ENCODE measurements around the gene AKAP13.
"Not testable (repeated sequence)": the region's sequence is repeated elsewhere in the genome, so short reads cannot be mapped to it uniquely, and the experiment has no call there.

AKAP13 gene

DNA sequence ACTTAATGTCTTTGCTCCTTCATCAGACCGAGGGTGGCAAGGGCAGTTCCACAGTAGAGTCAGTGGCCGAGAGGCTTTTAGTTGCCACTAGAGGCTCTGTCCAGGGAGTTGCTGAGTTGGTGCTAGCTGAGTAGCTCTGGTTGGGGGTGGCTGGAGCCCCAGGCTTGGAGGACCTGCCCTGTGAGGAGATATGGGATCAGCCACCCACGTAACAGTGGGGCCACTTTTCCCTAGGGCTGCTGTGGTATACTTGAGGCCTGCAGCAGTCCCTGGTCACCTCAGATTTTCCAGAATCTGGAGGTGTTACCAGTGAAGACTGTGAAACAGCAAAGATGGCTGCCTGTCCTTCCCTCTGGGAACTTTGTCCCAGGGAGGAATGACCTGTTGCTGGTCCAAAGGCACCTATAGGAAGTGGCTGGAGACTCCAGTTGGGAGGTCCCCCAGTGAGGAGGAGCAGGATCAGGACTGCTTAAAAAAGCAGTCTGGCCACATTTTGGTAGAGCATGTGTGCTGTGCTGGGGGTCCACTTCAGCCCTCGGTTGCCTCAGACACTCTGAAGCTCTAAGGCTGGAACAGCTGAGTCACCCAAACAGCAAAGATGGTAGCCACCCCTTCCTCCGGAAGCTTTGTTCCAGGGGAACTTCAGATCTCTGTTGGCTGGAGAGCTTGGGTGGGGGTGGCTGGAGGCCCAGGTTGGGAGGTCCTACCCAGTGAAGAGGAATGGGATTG is 72.9 kb downstream of the AKAP13 start:
- no peak for DNase-seq

DNA sequence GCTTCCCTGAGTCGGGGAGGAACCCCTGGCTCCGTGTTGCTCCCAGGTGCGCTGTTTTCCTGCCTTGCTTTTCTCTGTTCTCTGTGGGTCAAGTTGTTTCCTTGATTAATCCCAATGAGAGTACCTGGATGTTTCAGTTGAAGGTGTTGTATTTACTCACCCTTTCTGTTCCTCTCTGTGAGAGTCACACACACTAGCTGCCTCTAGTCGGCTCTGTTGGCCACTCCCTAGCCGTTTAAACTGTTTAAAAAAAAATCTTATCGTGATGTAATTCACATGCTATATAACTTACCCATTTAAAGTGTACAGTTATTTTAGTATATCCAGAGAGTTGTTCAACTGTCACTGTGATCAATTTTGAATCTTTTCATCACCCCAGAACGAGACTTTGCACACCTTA is 74.0 kb downstream of the AKAP13 start:
- DNase-seq: no peak

DNA sequence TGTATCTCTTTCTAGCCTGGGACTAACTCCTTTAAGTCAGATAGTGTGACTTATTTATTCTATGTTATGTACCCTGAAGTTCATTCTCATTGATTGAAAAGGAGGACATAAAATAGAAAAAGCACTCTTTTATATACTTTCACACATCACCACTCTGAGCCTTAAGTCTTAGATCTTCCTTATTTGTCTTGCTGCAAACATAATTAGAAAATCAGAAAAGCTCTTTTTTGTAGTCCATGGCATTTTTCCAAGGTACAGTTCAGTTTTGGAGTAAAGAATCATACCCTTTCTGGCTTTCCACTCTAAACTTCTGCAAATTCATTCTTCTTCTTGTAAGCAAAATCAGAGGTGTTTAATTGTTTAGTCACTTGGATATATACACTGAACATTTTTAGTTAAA is 75.5 kb downstream of the AKAP13 start:
- DNase-seq: no peak

DNA sequence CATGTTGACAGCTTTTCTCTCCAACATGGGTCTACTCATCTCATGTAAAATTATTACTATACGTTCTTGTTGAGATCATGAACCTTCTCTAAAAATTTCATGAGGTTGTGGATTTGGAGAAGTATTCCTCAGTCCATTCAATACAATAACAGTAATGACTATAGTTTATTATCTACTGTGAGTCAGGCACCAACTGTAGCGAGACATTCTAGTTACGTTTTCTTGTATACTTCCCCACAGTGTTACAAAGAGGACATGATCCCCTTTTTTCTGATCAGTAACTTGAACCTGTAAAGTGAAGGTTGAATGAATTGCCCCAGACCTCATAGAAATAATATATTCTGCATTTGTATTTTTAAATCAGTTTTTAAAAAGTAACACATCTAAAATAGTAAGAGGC is 76.4 kb downstream of the AKAP13 start:
- no peak for DNase-seq

DNA sequence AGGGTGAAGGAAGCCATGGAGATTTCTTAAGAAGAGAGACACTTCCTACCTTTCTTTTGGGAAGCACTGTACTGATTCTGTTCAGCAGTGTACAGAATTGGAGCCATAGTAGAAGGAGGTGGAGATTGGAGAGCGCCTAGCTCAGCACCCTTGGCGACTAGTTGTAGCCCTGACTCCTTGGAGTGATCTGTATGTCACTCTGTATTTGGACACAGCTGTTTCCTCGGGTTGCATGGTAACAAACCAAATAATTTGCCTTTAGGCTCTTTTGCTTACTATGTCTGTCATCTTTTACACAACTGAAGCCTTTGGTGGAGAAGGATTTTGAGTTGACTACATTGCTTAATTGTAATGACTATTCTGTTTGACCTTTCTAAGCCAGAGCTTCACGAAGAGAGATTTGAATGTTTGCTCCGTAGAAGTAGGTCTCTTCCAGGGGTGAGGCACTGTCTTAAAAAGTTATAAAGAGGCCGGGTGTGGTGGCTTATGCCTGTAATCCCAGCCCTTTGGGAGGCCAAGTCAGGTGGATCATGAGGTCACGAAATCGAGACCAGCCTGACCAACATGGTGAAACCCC is 77.1 kb downstream of the AKAP13 start:
- no peak for DNase-seq

DNA sequence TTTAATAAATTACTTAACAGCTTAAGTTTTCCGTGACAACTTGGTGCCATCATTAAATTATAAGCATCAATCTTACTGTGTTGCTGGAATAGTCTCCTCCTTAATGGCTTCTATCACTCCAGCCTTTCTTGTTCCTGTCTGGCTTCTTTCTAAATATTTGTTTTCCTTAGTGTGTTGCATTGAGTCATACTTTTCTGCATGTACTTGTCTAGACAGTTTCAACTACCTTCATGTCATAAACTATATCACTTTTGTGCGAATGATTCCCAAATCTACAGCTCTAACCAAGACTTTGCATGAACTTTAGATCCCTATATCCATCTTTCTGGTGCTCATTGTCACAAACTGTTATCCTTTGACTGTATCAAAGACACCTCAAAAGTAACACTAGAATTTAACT is 78.4 kb downstream of the AKAP13 start:
- DNase-seq: no peak

DNA sequence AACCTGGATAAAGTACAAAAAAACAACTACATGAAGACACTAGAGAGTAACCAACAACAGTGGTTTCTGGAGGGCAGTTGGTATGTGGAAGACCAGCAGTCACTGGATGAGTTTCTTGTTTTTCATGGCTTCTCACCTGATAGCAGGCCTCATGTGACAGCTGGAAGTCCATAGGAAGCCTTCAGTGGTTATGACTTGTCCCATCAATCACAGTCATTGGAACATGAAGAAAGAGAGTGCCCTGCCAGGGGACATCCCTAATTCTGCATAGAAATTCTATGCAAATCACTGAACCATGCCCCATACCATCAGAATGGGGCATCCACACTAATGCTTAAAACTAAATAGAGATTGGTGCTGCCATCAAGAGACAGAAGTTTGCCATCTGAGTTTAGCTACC is 81.6 kb downstream of the AKAP13 start:
- no peak for DNase-seq

DNA sequence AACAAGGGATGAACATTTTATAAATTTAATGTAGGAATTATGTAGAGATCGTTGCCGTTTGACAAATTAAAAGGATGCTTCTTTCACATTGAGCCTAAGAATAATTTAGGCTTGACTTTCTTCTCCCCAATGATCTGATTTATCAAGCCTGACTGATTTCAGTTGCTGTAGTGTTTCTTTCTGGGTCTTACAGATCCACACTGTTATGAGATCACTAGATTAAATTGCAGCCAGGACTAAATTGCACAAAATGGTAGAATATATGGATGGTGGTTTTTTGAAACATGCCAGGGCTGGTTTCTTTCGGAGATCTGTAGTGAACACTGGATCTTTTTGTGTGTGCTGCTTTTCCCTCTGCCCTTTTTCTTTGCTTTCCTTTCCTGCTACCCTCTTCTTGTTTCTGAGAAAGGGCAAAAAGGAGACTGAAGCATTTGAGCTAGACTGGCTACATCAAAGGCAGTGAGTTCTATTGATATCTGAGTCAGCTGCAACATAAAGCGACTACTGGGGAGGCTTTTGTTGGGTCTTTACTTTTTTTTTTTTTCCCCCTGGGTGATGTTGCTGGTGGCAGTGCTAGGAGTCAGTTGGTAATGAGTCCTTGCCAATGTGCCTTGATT is 83.0 kb downstream of the AKAP13 start:
- no peak for DNase-seq

DNA sequence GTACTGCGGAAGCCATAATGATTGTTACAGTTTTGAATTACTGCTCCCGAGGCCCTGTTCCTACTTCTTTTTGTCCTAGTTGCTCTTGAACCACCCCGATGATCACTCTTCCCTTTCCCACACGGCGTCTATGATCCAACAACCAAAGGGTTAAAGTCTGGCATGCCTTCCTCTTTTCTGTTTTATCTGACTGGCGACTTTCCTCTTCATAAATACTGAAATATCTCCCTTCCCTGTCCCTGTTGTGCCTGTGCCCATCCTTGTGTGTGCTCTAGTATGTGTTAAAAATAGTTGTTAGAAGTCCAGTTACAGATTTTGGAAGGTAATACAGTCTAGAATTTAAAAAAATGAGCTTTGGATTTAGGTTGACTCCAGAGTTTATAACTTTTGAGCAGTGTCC is 83.6 kb downstream of the AKAP13 start:
- no peak for DNase-seq

DNA sequence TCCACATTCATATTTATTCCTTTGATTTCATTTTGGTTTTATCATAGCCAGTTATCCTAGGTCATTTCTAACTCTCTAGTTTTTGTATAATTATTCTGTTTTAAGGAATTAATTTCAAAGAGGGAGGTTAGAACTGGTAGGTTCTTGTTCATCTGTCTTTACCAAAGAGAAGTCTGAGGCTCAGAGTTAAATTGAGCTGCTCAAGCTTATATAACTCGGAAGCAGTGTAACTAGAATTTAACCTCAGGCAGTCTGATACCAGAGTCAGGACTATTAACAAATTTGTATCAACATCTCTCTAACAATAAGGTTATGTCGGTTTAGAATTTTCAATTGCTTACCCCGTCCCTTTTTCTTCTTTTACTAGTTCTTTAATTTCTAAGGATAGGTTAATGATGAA is 84.1 kb downstream of the AKAP13 start:
- no peak for DNase-seq

DNA sequence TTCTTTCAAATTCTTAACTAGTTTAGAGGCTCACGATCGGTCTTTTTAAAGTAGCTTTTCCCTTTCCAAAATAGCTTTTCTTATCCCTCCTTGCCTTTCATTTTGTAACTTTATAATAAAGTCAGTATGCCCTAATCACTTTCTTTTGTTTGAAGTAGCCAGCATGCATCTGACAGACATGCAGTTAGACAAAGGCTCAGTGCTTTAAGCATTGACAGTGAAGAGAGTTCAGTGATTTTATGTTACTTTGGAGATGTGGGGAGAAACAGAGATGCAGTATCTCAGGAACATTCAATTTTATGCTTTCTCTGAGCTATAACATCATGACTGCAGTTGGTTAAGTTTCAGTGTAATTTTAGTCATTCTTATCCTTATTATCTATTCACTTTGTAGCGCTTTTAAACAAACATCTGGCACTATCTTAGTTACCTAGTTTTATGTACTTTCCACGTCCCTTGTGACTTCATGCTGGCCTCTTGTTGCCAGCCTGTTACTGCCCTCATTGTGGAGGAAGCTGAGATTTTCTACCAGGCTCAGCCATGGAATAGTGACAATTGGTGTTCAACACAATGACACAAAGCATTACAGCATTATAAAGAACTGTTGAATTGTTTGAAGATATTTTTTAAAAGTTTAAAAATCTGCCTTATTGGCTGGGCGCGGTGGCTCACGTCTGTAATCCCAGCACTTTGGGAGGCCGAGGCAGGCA is 90.3 kb downstream of the AKAP13 start:
- no peak for DNase-seq

DNA sequence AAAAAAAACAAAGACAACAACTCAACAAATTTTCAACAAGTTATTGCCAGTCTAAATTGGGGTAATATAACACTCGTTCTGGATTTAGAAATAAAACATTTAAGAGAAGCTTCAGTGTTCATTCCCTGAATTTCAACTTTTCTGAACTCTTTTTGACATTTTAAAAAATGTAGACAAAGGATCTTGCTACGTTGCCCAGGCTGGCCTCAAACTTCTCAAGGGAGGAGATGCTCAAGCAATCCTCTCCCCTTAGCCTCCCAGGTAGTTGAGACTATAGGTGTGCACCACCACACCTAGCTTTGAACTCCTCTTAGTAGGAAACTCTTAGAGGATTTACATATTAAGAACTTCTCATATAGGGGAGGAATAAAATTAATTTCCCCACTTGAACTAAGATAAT is 91.9 kb downstream of the AKAP13 start:
- no peak for DNase-seq

DNA sequence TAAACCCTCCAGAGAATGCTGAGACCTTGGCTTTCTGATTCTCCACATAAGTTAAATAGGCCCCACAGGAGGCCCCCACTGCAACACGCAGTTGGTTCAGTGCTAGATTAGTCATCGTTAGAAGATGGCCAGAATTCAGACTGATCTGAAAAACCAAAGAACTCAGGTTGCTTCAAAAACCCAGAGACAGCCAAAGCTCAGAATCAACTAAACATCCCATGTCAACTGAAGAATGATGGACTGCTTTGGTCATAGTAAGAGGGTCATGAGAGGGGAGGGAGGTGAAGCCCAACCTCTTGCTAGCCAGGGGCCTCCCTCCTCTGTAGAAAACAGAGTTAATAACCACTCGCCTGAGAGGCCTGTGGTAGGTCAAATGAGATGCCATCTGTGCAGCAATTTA is 93.1 kb downstream of the AKAP13 start:
- no peak for DNase-seq

DNA sequence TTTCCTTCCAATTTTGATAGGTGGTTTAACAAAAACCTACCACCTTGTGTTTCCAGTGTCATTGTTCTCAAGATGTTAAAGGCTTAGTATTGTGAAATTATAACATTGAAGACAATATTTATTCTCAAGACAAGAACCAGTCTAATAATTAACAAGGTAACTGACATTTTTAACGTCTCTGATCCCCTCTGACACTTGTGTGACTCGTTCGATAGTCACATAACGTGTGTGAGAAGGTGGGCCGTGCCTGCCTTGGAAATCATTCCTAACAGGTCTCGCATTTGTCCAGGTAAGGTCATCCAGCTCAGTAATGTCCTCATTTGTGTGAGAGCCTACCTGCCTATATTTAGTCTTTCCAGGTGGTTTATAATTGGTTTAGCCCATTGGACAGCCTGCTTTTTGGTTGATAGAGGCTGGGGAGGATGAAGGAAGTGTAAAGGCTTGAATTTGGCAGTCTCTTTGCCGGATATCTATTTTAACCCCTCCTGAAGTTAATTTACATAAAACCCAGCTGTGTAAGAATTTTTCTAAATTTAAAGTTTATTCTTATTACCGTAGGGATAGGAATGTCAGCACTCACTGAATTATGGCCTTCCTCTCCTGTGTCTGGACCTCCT is 94.4 kb downstream of the AKAP13 start:
- DNase-seq: no peak

DNA sequence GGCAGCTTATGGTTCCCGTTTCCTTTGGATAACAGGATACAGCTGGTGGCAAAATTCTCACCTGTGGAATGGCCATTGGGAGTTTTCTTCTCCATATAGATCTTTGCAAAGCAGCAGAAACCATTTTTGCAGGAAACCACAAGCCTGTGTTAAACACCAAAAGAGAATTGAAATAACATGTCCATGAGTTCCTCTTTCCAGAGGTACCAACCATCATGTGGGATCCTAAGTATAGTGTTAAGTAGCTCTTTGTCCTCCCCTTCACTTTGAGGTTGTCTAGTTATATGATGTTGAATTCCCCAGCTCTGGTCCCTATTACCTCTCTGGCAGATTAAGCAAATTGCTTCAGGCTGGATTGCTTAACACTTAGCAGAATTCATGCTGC is 94.9 kb downstream of the AKAP13 start:
- no peak for DNase-seq

DNA sequence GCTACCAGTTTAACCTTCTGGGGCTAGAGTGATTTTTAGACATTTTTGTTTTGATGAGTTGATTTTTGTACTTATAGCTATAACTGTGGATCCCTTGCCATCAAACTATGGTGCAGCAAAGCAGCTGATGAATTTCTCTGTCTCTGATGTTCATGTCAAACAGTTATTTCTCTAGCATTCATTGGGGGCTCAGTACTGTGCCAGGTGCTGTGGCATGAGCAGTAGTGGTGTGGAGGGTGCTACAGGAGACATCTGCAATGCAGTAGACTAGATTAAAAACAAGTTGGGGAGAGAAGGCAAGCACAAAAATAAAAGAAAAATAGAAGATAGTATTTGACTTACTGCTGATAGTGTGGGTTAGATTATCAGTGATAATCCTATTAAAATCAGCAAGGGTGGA is 95.3 kb downstream of the AKAP13 start:
- DNase-seq: no peak

DNA sequence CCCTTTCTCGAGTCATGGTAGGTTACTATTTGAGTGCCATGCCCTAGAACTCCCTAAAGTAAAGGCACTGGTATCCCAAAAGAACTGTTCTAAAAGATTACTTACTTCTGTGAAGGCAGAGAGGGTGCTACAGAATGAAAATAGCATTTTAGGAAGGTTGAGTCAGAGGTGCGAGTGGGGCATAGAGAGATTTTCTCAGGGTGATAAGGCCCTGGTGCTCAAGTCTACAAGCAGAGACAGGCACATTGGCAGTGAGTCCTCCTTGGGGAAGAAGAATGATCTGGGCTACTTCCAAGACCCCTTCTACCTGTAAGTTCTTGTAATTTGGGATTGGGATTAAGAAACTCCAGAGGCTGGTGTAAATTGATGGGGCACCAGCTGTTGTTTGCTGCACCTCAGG is 96.7 kb downstream of the AKAP13 start:
- DNase-seq: no peak

DNA sequence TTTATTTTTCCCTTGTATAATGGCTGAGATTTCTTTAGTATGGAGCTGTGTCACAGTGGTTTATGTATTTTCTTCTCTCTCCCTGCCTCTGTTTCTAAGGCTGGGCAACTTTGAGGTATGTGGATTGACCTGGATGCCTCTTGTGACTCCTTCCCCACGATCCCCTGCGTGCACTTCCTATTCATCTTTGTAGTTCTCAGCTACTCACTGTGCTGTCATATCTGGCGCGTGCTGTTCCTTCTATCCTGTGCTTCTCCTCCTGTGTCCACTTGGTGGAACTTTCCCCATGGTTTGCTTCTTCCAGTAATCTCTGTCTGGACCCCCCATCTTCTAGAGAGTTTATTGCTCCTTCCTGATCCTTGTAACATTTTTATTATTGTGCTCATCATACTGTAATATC is 97.3 kb downstream of the AKAP13 start:
- no peak for DNase-seq

DNA sequence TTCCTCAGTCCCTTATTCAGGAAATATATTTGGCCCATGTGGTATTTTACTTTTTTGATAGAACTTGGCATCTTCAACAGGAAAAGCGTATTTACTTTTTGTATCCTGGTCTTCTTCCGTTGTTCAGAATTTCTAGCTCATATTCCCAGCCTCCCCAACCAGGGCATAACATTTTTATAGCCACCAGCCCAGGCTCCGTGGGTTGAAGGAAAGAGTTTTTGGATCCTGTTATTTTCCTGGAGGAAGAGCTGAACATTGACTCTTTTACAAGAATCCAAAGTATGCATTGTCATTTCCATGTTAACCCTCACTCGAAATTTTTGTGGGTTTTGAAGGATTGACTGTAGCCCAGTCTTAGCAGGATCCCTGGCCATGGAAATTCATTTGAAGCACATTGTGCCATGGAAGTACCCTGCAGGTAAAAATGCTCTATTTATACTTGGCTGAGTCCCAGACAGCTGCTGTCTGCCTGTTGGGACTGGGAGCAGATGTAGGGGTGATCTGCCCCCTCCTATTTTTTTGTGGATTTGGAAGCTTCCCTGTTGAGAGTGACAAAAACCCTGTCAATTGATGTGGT is 98.8 kb downstream of the AKAP13 start:
- DNase-seq: no peak

DNA sequence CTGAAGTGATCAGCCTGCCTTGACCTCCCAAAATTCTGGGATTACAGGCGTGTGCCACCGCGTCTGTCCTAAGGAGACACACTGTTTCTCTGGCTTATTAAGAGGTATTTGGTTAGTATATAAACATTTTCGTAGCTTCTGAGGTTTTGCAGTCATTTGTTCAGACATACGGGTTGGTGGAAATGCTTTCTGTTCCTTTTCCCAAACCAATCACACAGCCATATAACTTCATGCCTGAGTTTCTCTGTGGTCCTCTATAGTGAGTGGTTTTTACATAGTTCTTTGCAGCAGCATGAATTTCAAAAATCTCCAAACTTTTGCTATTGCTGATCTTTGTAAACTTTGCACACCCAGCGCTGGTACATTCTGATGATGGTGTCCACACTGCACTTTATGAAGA is 100.5 kb downstream of the AKAP13 start:
- no peak for DNase-seq

DNA sequence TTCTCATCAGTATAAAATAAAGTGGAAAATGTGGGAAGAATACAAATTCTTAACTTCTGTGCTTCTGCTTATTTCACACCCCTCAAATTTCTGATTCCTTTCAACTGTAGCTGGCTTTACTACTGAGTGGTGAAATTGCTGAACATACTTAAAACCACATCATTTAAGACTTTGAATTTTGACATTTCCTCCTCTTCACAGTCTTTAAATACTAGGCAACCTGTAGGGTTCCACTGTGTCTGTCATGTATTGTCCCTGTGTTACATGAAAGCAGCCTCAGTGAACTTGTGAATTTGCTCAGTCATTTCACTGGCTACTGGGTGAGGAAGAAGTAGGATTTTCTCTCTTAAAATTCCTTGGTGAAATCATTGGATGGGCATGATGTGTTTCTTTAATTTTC is 101.1 kb downstream of the AKAP13 start:
- DNase-seq: not testable (repeated sequence)

DNA sequence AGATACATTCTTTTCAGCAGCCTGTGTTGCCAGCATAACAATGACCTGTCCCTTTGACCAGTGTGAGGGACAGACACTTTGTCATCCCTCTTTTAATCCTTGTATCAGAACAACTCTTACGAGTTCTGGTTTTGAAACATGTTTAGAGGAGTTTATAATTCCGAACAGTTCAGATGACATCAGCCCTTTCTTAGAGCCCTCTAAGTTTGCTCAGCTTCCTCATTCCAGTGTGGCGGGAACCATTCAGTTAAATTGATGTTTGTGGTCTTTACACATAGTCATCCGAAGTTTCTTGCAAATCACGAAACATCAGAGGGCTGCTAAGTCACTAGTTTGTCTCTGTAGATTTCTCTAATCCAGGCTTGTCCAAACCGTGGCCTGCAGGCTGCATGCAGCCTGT is 102.5 kb downstream of the AKAP13 start:
- DNase-seq: no peak

DNA sequence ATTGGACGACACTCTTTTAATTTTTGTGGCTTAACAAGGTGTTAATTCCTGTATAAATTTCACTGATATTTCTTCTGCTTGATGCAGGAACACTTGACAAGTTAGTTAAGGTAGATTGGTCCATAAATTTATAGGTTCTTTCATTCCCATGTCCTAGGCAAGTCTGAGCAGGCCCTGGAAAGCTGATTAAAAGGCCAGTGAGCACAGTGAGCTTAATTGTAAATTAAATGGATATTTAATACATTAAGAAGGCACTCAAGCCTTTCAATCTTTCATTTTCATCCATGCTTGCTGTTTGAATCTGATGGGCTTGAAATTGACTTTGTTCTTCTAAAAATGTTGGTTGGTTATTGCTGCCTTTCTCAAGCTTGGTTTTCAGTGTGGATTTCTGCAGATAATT is 103.6 kb downstream of the AKAP13 start:
- DNase-seq: not testable (repeated sequence)

All from activated CD4-positive, alpha-beta T cell treated with anti-CD3 and anti-CD28 coated beads, Interleukin-2, amount 50 U/mL, for 1 hour (primary cell).